Cardiac muscle cell (in vitro differentiated cells and primary cell): ENCODE measurements around the gene CDK4. TPM values are rescaled to one million over a fixed set of nuclear protein-coding genes. Genes with fewer than 3 reads are reported as not detected.
"Not testable (repeated sequence)": the region's sequence is repeated elsewhere in the genome, so short reads cannot be mapped to it uniquely, and the experiment has no call there.

ENCODE experiments used
- DNase-seq, 2 donors: peaks; one replicate each; pipeline versions ENCODE4 v3.0.0 to v3.0.0-alpha.2; 2010 to 2017; ENCODE audit warnings: low read depth in 1 of 2, low spot score in 1 of 2
- H3K27ac ChIP-seq: fragments of 200-600 bp; sonication (generic); 2 replicates; pipeline ENCODE4 v1.5.1; 2016
- H3K27me3 ChIP-seq: fragments of 200-600 bp; sonication (generic); 2 replicates; pipeline ENCODE4 v1.6.0; 2016; ENCODE audit warnings: control low read depth
- H3K36me3 ChIP-seq: fragments of 200-600 bp; sonication (generic); 2 replicates; pipeline ENCODE4 v1.5.1; 2016; ENCODE audit warnings: control low read depth
- H3K4me1 ChIP-seq: fragments of 200-600 bp; sonication (generic); 2 replicates; pipeline ENCODE4 v1.8.1; 2017; ENCODE audit warnings: low read depth, mild to moderate bottlenecking, mixed run types
- H3K4me3 ChIP-seq: fragments of 200-600 bp; sonication (generic); 2 replicates; pipeline ENCODE4 v1.5.1; 2016; ENCODE audit warnings: mild to moderate bottlenecking
- H3K9me3 ChIP-seq: fragments of 200-600 bp; sonication (generic); 2 replicates; pipeline ENCODE4 v1.5.1; 2017; ENCODE audit warnings: low read depth, mild to moderate bottlenecking, control low read depth
- CTCF ChIP-seq: IDR thresholded peaks from 2 replicates; pipeline ENCODE4 v1.5.1; 2012; ENCODE audit warnings: low read depth, mild to moderate bottlenecking, low read length
- polyA plus RNA-seq: library from polyadenylated mRNA; unstranded; fragments of >200 nt; fragmentation: Nextera tagmentation; extraction: Ambion mirVana; gene quantifications from 2 replicates; pipeline ENCODE4 v1.2.1, GENCODE V29; 2016
- total RNA-seq: library from RNA; depleted of rRNA; stranded (reverse); fragments of >200 nt; gene quantifications from 2 replicates; pipeline ENCODE4 v1.2.3, GENCODE V29; 2016

The CDK4 gene
- total and polyA plus RNA-seq, 2 experiments from 2014 or later: 75.8 to 172 TPM

- H3K4me1 ChIP-seq: peaks cover 4% of the 10 kb centered on the region
- no peak for TF ChIP-seq CTCF
- H3K9me3 ChIP-seq: no peaks in the 10 kb centered on the region
- H3K36me3 ChIP-seq: peaks cover 7% of the 10 kb centered on the region
- no peak overlapping the region for H3K27ac ChIP-seq
- H3K4me3 ChIP-seq: no peak overlapping the region
- DNase-seq: no peak
- peaks cover 62% of the 10 kb centered on the region for H3K27me3 ChIP-seq
Measured at GRCh38 chr12:57724003-57724935, 27.8 kb downstream of the CDK4 start.

GRCh38 chr12:57723630-57723962, 28.5 kb downstream of the CDK4 start:
- peaks cover 57% of the 10 kb centered on the region for H3K27me3 ChIP-seq
- no peaks in the 10 kb centered on the region for H3K9me3 ChIP-seq
- no peak for TF ChIP-seq CTCF
- H3K4me3 ChIP-seq: no peak overlapping the region
- H3K27ac ChIP-seq: no peak overlapping the region
- peaks cover 12% of the 10 kb centered on the region for H3K36me3 ChIP-seq
- H3K4me1 ChIP-seq: peaks cover 4% of the 10 kb centered on the region
- no peak for DNase-seq

GRCh38 chr12:57722716-57723629, 29.1 kb downstream of the CDK4 start:
- Histone ChIP-seq H3K9me3 (no peaks in the 10 kb centered on the region), H3K4me3 (no peak overlapping the region), H3K27me3 (peaks cover 50% of the 10 kb centered on the region), H3K36me3 (peaks cover 13% of the 10 kb centered on the region), H3K27ac (no peak overlapping the region), H3K4me1 (peaks cover 4% of the 10 kb centered on the region)
- DNase-seq: no peak
- TF ChIP-seq CTCF: no peak

GRCh38 chr12:57721846-57722608, 30.1 kb downstream of the CDK4 start:
- peaks cover 16% of the 10 kb centered on the region for H3K36me3 ChIP-seq
- not testable (repeated sequence) for H3K9me3 ChIP-seq, DNase-seq, H3K4me1 ChIP-seq, H3K4me3 ChIP-seq, H3K27ac ChIP-seq
- H3K27me3 ChIP-seq: peaks cover 41% of the 10 kb centered on the region

GRCh38 chr12:57720606-57721595, 31.2 kb downstream of the CDK4 start:
- Histone ChIP-seq H3K4me3 (no peak overlapping the region), H3K27me3 (peaks cover 30% of the 10 kb centered on the region), H3K27ac (no peak overlapping the region), H3K9me3 (no peaks in the 10 kb centered on the region), H3K4me1 (peaks cover 1% of the 10 kb centered on the region), H3K36me3 (peaks cover 17% of the 10 kb centered on the region)
- no peak for TF ChIP-seq CTCF
- DNase-seq: no peak
